Metanephros (tissue), 1 donor: ENCODE data around the gene ZBTB5. TPM values are rescaled to one million over a fixed set of nuclear protein-coding genes. Genes with fewer than 3 reads are reported as not detected.

ENCODE experiments used
- total RNA-seq: library from RNA; depleted of rRNA; stranded (reverse); fragments of >200 nt; gene quantifications from one replicate; pipeline ENCODE4 v1.2.3, GENCODE V29; 2014

Gene ZBTB5
- total RNA-seq = 24.9 TPM

GRCh38 chr9:37465249-37466036, at the start of gene ZBTB5:
Gene ZBTB5, minus strand, starts transcription at chr9:37465450. Its CDS starts 22,899 bp downstream, at chr9:37442551.

GRCh38 chr9:37485389-37486255, 20.4 kb upstream of the ZBTB5 start, which contains the start of gene POLR1E:
Gene POLR1E, plus strand, starts transcription at chr9:37485948. Its CDS starts 100 bp downstream, at chr9:37486048.

GRCh38 chr9:37422289-37423104, 42.8 kb downstream of the ZBTB5 start, which contains the start of gene GRHPR:
Gene GRHPR, plus strand, starts transcription at chr9:37422696. Its CDS starts 55 bp downstream, at chr9:37422751.

Other genes with a start within 250 kb of the ZBTB5 start
- gene GRHPR, start 42.8 kb downstream of the ZBTB5 start, total RNA-seq = 138 TPM
- gene POLR1E, start 20.5 kb upstream of the ZBTB5 start, total RNA-seq = 26.7 TPM
- 15.2 TPM for gene FBXO10, start 110.9 kb upstream of the ZBTB5 start, total RNA-seq
- 63.1 TPM for gene TOMM5, start 127.1 kb upstream of the ZBTB5 start, total RNA-seq
- gene FRMPD1, start 185.5 kb upstream of the ZBTB5 start, total RNA-seq = 2.1 TPM